ENCODE measurements around the gene GLRA2.

DNA sequence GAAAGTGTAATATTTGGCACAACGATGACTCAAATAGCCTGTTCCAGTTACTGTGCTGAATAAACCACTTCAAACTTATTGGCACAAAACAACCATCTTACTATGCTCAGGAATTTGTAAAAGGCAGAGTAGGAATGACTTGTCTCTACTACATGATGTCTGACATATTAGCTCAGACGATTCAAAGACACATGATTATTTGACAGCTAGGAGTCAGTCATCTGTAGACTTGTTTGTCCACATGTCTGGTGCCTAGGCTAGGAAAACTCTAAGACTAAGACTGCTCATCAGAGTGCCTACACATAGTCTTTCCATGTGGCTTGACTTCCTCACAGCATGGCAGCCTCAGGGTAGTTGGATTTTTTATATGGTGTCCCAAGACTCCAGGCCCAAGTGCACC lies 189.1 kb downstream of the GLRA2 start:
- TF ChIP-seq, protein P1, sequence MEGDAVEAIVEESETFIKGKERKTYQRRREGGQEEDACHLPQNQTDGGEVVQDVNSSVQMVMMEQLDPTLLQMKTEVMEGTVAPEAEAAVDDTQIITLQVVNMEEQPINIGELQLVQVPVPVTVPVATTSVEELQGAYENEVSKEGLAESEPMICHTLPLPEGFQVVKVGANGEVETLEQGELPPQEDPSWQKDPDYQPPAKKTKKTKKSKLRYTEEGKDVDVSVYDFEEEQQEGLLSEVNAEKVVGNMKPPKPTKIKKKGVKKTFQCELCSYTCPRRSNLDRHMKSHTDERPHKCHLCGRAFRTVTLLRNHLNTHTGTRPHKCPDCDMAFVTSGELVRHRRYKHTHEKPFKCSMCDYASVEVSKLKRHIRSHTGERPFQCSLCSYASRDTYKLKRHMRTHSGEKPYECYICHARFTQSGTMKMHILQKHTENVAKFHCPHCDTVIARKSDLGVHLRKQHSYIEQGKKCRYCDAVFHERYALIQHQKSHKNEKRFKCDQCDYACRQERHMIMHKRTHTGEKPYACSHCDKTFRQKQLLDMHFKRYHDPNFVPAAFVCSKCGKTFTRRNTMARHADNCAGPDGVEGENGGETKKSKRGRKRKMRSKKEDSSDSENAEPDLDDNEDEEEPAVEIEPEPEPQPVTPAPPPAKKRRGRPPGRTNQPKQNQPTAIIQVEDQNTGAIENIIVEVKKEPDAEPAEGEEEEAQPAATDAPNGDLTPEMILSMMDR (IDR thresholded peaks at IDR 0.05): no peak
- TF ChIP-seq POLR2A (IDR thresholded peaks at IDR 0.05): no peak

Measured in vagina (tissue), 2 donors.